IMR-90 (cell line): ENCODE results near the gene CUBN. TPM values are rescaled to one million over a fixed set of nuclear protein-coding genes. Genes with fewer than 3 reads are reported as not detected.
A peak's percentile ranks its signal among the peaks of the same experiment; 100 is the strongest.

Experiments used
- ATAC-seq: fragments of 200-7000 bp; cut with Tn5 transposase; 2 replicates; pipeline ENCODE4 v1.9.1; 2020; ENCODE audit warnings: low read depth, mild to moderate bottlenecking, moderate library complexity
- BruUV-seq: library from RNA; stranded (reverse); fragments of 400-500 nt; replicated peaks from 2 replicates; lab custom pipeline; 2021; lab: Mats Ljungman, UMichigan
- CTCF ChIA-PET: fragments of 300-600 bp; formaldehyde crosslinking; extraction: SDS; loops from one replicate; lab custom pipeline; 2021; ENCODE audit warnings: antibody characterized with exemption; lab: Yijun Ruan, JAX
- POLR2A ChIA-PET: fragments of 300-600 bp; sonication (Branson Sonifier 250); formaldehyde crosslinking; loops from one replicate; lab custom pipeline; 2022; ENCODE audit warnings: antibody characterized with exemption; ENCODE audit not compliant: unreplicated experiment; lab: Charles Lee
- DNase-seq: peaks from one replicate; pipeline ENCODE4 v3.0.0; 2013
- H2AFZ ChIP-seq: replicated peaks from 2 replicates; pipeline ENCODE3; 2013; ENCODE audit warnings: low read length, mild to moderate bottlenecking; ENCODE audit not compliant: poor library complexity
- H2AK5ac ChIP-seq: 2 replicates; pipeline ENCODE4 v1.6.1; 2013; ENCODE audit warnings: low read depth, low read length, inconsistent platforms
- H2AK9ac ChIP-seq: replicated peaks from 2 replicates; pipeline ENCODE3; 2013; ENCODE audit warnings: mild to moderate bottlenecking, low read depth, low read length, moderate library complexity; ENCODE audit not compliant: poor library complexity
- H2BK120ac ChIP-seq: 2 replicates; pipeline ENCODE4 v1.6.1; 2013; ENCODE audit warnings: low read depth, low read length, inconsistent platforms
- H2BK15ac ChIP-seq: 3 replicates; pipeline ENCODE4 v1.6.1; 2013; ENCODE audit warnings: low read depth, low read length, inconsistent platforms
- H2BK20ac ChIP-seq: 2 replicates; pipeline ENCODE4 v1.6.1; 2013; ENCODE audit warnings: low read depth, mild to moderate bottlenecking, inconsistent platforms, low read length, moderate library complexity
- H2BK5ac ChIP-seq: 2 replicates; pipeline ENCODE4 v1.6.1; 2013; ENCODE audit warnings: mild to moderate bottlenecking, low read depth, low read length, inconsistent platforms; ENCODE audit not compliant: poor library complexity, severe bottlenecking
- H3K14ac ChIP-seq: replicated peaks from 2 replicates; pipeline ENCODE4 v1.6.1; 2013; ENCODE audit warnings: low read depth, low read length, inconsistent platforms
- H3K18ac ChIP-seq: 2 replicates; pipeline ENCODE4 v1.6.1; 2013; ENCODE audit warnings: low read depth, low read length, control low read depth
- H3K23ac ChIP-seq: 2 replicates; pipeline ENCODE4 v1.6.1; 2013; ENCODE audit warnings: low read depth, low read length, inconsistent platforms
- H3K27ac ChIP-seq: 2 replicates; pipeline ENCODE4 v1.5.1; 2013; ENCODE audit warnings: mild to moderate bottlenecking, control low read depth, low read length; ENCODE audit not compliant: insufficient read depth
- H3K27me3 ChIP-seq: 2 replicates; pipeline ENCODE4 v1.6.1; 2013; ENCODE audit warnings: low read length; ENCODE audit not compliant: control insufficient read depth, insufficient read depth
- H3K36me3 ChIP-seq: 2 replicates; pipeline ENCODE4 v1.6.1; 2013; ENCODE audit warnings: low read length, mixed read lengths; ENCODE audit not compliant: control insufficient read depth, insufficient read depth
- H3K4ac ChIP-seq: 2 replicates; pipeline ENCODE4 v1.6.1; 2013; ENCODE audit warnings: low read depth, low read length, inconsistent platforms
- H3K4me1 ChIP-seq: 2 replicates; pipeline ENCODE4 v1.6.1; 2013; ENCODE audit warnings: low read length, mixed read lengths; ENCODE audit not compliant: control insufficient read depth, insufficient read depth
- H3K4me2 ChIP-seq: 2 replicates; pipeline ENCODE4 v1.6.1; 2013; ENCODE audit warnings: low read depth, mild to moderate bottlenecking, control low read depth, low read length, moderate library complexity
- H3K4me3 ChIP-seq: 2 replicates; pipeline ENCODE4 v1.5.1; 2013; ENCODE audit warnings: low read depth, mild to moderate bottlenecking, control low read depth, low read length, moderate library complexity; ENCODE audit not compliant: insufficient read depth
- H3K56ac ChIP-seq: 2 replicates; pipeline ENCODE4 v1.6.1; 2013; ENCODE audit warnings: low read length, inconsistent platforms; ENCODE audit not compliant: insufficient read depth; ENCODE audit errors: extremely low read depth
- H3K79me1 ChIP-seq, 2 experiments: 2 replicates each; pipeline ENCODE4 v1.6.1; 2013; ENCODE audit warnings: low read length in 2 of 2, inconsistent platforms in 1 of 2, low read depth in 1 of 2
- H3K9ac ChIP-seq: 2 replicates; pipeline ENCODE4 v1.6.1; 2013; ENCODE audit warnings: low read depth, low read length, control low read depth
- H3K9me1 ChIP-seq: 2 replicates; pipeline ENCODE4 v1.6.1; 2013; ENCODE audit warnings: low read length, inconsistent platforms; ENCODE audit not compliant: insufficient read depth
- H3K9me3 ChIP-seq: 2 replicates; pipeline ENCODE4 v1.6.1; 2013; ENCODE audit warnings: low read length; ENCODE audit not compliant: control insufficient read depth, insufficient read depth
- H4K20me1 ChIP-seq: 2 replicates; pipeline ENCODE4 v1.6.1; 2013; ENCODE audit warnings: low read length, inconsistent platforms; ENCODE audit not compliant: insufficient read depth
- H4K5ac ChIP-seq: 2 replicates; pipeline ENCODE4 v1.6.1; 2013; ENCODE audit warnings: mild to moderate bottlenecking, low read depth, low read length, control low read depth
- H4K8ac ChIP-seq, 2 experiments: 2 replicates each; pipeline ENCODE4 v1.6.1; 2013; ENCODE audit warnings: low read depth in 2 of 2, low read length in 2 of 2, control low read depth in 1 of 2, inconsistent platforms in 1 of 2
- H4K91ac ChIP-seq: 2 replicates; pipeline ENCODE4 v1.6.1; 2013; ENCODE audit warnings: low read depth, low read length, inconsistent platforms; ENCODE audit not compliant: insufficient read depth
- CEBPB ChIP-seq: IDR thresholded peaks from 2 replicates; pipeline ENCODE4 v1.6.1; 2012; ENCODE audit warnings: low read depth, low read length, improper control_type of control experiment
- CHD1 ChIP-seq: IDR thresholded peaks from 2 replicates; pipeline ENCODE4 v1.6.1; 2012; ENCODE audit warnings: low read depth, low read length, improper control_type of control experiment
- FOS ChIP-seq: fragments of 150-350 bp; IDR thresholded peaks from 2 replicates; pipeline ENCODE4 v1.6.1; 2016; ENCODE audit warnings: low read depth, low read length
- MAFK ChIP-seq: IDR thresholded peaks from 2 replicates; pipeline ENCODE4 v1.6.1; 2012; ENCODE audit warnings: low read depth, low read length, improper control_type of control experiment
- MAZ ChIP-seq: IDR thresholded peaks from 2 replicates; pipeline ENCODE4 v1.6.1; 2012; ENCODE audit warnings: low read depth, mild to moderate bottlenecking, low read length, improper control_type of control experiment, moderate library complexity, borderline replicate concordance
- MXI1 ChIP-seq: IDR thresholded peaks from 2 replicates; pipeline ENCODE4 v1.6.1; 2012; ENCODE audit warnings: low read depth, mild to moderate bottlenecking, low read length, moderate library complexity, borderline replicate concordance
- POLR2A ChIP-seq: IDR thresholded peaks from 2 replicates; pipeline ENCODE4 v1.6.1; 2012; ENCODE audit warnings: mild to moderate bottlenecking, low read depth, low read length
- RAD21 ChIP-seq: IDR thresholded peaks from 2 replicates; pipeline ENCODE4 v1.6.1; 2012; ENCODE audit warnings: low read length, improper control_type of control experiment
- RCOR1 ChIP-seq: IDR thresholded peaks from 2 replicates; pipeline ENCODE4 v1.6.1; 2012; ENCODE audit warnings: mild to moderate bottlenecking, low read length, improper control_type of control experiment; ENCODE audit not compliant: insufficient replicate concordance
- USF2 ChIP-seq: fragments of 150-350 bp; IDR thresholded peaks from 2 replicates; pipeline ENCODE4 v1.6.1; 2017; ENCODE audit warnings: mild to moderate bottlenecking, antibody characterized with exemption, low read length, low read depth
- WGBS, 2 experiments: methylation state at CpG; one replicate each; pipeline versions ENCODE4 v1.1.5 to v1.1.7; 2013; ENCODE audit warnings: missing lambda C conversion rate in 2 of 2; ENCODE audit not compliant: insufficient read length in 1 of 2; ENCODE audit errors: extremely low coverage in 2 of 2; 5-methylcytosine and 5-hydroxymethylcytosine counted together
- dilution Hi-C: fragments of 300-500 bp; cut with HindIII; formaldehyde crosslinking; loops from one replicate; pipeline ENCODE4 v1.14.3; 2018; ENCODE audit warnings: low sequenced_read_pairs; ENCODE audit not compliant: unreplicated experiment
- in situ Hi-C: fragments of 300-500 bp; cut with MboI; formaldehyde crosslinking; loops from 3 replicates; pipeline ENCODE4 v1.14.3; 2019; ENCODE audit warnings: low sequenced_read_pairs, inconsistent platforms, mixed read lengths
- intact Hi-C: fragments of 100-400 bp; cut with micrococcal nuclease; formaldehyde crosslinking; loops from 2 replicates; pipeline ENCODE4 v1.10.0; 2022
- polyA plus RNA-seq, 3 experiments: library from polyadenylated mRNA; depleted of rRNA; stranded (reverse); fragments of >200 nt; gene quantifications; 2 replicates each; pipeline ENCODE4 v1.2.3, GENCODE V29; 2012; ENCODE audit warnings: low replicate concordance in 1 of 3
- total RNA-seq: library from RNA; depleted of rRNA; stranded (reverse); fragments of >200 nt; gene quantifications from 2 replicates; pipeline ENCODE4 v1.2.3, GENCODE V29; 2012
- TF ChIP-seq, protein P1 (sequence below): fragments of 150-350 bp; IDR thresholded peaks from 2 replicates; pipeline ENCODE4 v1.6.1; 2016; ENCODE audit warnings: low read depth, mild to moderate bottlenecking, low read length, moderate library complexity, borderline replicate concordance
- TF ChIP-seq, protein P2 (sequence below): conservative IDR thresholded peaks from 2 replicates; pipeline ENCODE4 v1.5.1; 2012; ENCODE audit warnings: mild to moderate bottlenecking, low read depth, low read length, improper control_type of control experiment

The CUBN gene
- total and polyA plus RNA-seq, 2 of the 4 experiments (the other 2 are of a cell fraction) = 0.19 to 0.54 TPM

DNA sequence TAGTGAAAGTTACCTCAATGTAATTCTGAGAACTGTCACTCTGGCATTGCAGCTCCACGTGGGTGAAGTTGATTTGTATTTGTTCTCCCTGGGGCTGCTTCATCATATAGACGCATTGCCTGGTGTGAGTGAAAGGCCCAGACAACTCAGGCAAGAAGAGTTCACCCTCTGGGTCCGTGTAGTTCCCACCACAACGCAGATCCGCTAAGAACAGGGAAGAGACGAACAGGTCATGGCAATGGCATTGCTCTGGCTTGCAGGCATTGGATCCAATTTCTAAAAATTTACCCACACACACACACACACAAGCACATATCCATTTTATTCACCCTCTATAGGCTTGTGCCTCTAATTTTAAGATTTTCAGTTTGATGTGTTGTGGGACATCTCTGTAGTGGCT lies 45.4 kb downstream of the CUBN start:
- in situ Hi-C loops = no loop called here
- no peak for TF ChIP-seq MAFK
- no peak for TF ChIP-seq MXI1
- no peak for TF ChIP-seq MAZ
- no peak for TF ChIP-seq CEBPB
- no peak for TF ChIP-seq USF2
- no peak for TF ChIP-seq RAD21
- TF ChIP-seq CHD1 = no peak
- TF ChIP-seq POLR2A = no peak
- TF ChIP-seq, protein P1, sequence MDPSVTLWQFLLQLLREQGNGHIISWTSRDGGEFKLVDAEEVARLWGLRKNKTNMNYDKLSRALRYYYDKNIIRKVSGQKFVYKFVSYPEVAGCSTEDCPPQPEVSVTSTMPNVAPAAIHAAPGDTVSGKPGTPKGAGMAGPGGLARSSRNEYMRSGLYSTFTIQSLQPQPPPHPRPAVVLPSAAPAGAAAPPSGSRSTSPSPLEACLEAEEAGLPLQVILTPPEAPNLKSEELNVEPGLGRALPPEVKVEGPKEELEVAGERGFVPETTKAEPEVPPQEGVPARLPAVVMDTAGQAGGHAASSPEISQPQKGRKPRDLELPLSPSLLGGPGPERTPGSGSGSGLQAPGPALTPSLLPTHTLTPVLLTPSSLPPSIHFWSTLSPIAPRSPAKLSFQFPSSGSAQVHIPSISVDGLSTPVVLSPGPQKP = no peak
- TF ChIP-seq FOS = no peak
- TF ChIP-seq, protein P2, sequence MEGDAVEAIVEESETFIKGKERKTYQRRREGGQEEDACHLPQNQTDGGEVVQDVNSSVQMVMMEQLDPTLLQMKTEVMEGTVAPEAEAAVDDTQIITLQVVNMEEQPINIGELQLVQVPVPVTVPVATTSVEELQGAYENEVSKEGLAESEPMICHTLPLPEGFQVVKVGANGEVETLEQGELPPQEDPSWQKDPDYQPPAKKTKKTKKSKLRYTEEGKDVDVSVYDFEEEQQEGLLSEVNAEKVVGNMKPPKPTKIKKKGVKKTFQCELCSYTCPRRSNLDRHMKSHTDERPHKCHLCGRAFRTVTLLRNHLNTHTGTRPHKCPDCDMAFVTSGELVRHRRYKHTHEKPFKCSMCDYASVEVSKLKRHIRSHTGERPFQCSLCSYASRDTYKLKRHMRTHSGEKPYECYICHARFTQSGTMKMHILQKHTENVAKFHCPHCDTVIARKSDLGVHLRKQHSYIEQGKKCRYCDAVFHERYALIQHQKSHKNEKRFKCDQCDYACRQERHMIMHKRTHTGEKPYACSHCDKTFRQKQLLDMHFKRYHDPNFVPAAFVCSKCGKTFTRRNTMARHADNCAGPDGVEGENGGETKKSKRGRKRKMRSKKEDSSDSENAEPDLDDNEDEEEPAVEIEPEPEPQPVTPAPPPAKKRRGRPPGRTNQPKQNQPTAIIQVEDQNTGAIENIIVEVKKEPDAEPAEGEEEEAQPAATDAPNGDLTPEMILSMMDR = no peak
- TF ChIP-seq RCOR1 = no peak
- DNase-seq = no peak
- Histone ChIP-seq H3K56ac (no peak overlapping the region), H2BK20ac (peak overlapping the region; percentile 11; the same call in 1 of the 2 replicates), H3K23ac (no peak overlapping the region), H2BK15ac (no peak overlapping the region), H3K18ac (no peak overlapping the region), H3K4me2 (no peak overlapping the region), H2AK5ac (peak overlapping the region; percentile 13; the same call in 1 of the 2 replicates), H3K9me3 (no peaks in the 10 kb centered on the region), H2BK120ac (no peak overlapping the region), H3K4me1 (peaks cover 8% of the 10 kb centered on the region), H3K36me3 (no peaks in the 10 kb centered on the region), H3K9ac (no peak overlapping the region), H3K4me3 (no peak overlapping the region), H3K14ac (no peak overlapping the region), H3K9me1 (no peaks in the 10 kb centered on the region; the same call in 1 of the 2 replicates), H2AK9ac (no peak overlapping the region), H4K5ac (no peak overlapping the region), H3K27me3 (no peaks in the 10 kb centered on the region), H4K91ac (no peak overlapping the region), H4K8ac (no peak overlapping the region), H2BK5ac (no peak overlapping the region), H2AFZ (no peak overlapping the region), H3K79me1 (no peaks in the 10 kb centered on the region), H4K20me1 (no peaks in the 10 kb centered on the region), H3K4ac (0 out of 2 replicates have a peak overlapping the region, but pooled peaks have one; percentile 15), H3K27ac (no peak overlapping the region)
- ChIA-PET POLR2A (no interaction called here), CTCF (no interaction called here)
- WGBS, 2 experiments = 85% methylated on average over 3 of the region's 6 CpGs; no CpG with 5 or more reads in 1 of the 2 experiments
- no TSS peak for BruUV-seq
- dilution Hi-C loops = no loop called here
- no peak for ATAC-seq
- intact Hi-C loops = no loop called here
